B cell (primary cell): ENCODE measurements around the gene MSH5. TPM values are rescaled to one million over a fixed set of nuclear protein-coding genes. Genes with fewer than 3 reads are reported as not detected.

Experiments
- ATAC-seq: fragments of 200-7000 bp; cut with Tn5 transposase; one replicate; pipeline ENCODE4 v1.10.0; 2021; ENCODE audit warnings: low read depth, mild to moderate bottlenecking, moderate number of reproducible peaks, moderate library complexity
- CTCF ChIA-PET: fragments of 350-600 bp; sonication (Branson Sonifier 250); formaldehyde crosslinking; loops from one replicate; lab custom pipeline; 2021; ENCODE audit warnings: antibody characterized with exemption, inconsistent platforms; lab: Charles Lee
- POLR2A ChIA-PET: fragments of 350-600 bp; sonication (Branson Sonifier 250); formaldehyde crosslinking; loops from one replicate; lab custom pipeline; 2021; ENCODE audit warnings: antibody characterized with exemption; lab: Charles Lee
- DNase-seq: peaks from one replicate; pipeline ENCODE4 v3.0.0; 2013
- H2AFZ ChIP-seq: 2 replicates; pipeline ENCODE4 v1.6.1; 2012; ENCODE audit warnings: mild to moderate bottlenecking, low read depth, low read length; ENCODE audit not compliant: insufficient read depth, poor library complexity, severe bottlenecking
- H3K27ac ChIP-seq, 2 donors: 1 replicate in 1 of 2; 2 replicates in 1 of 2; pipeline ENCODE4 v1.5.1; 2012 to 2013; ENCODE audit warnings: low read length in 2 of 2, mild to moderate bottlenecking in 2 of 2, moderate library complexity in 1 of 2
- H3K27me3 ChIP-seq, 4 experiments: fragments of 200-600 bp in 1 of 4; sonication (generic) in 1 of 4; replicated peaks in 1 of 4; 1 replicate in 2 of 4; 2 replicates in 2 of 4; pipeline versions ENCODE4 v1.6.1 to v1.7.0; 2013 to 2016; ENCODE audit warnings: low read length in 3 of 4, mild to moderate bottlenecking in 2 of 4, mixed read lengths in 1 of 4, moderate library complexity in 1 of 4; ENCODE audit not compliant: insufficient read depth in 4 of 4, control insufficient read depth in 3 of 4; ENCODE audit errors: control extremely low read depth in 1 of 4
- H3K36me3 ChIP-seq, 2 experiments: replicated peaks in 1 of 2; 1 replicate in 1 of 2; 2 replicates in 1 of 2; pipeline versions ENCODE4 v1.6.1 to v1.7.1; 2013; ENCODE audit warnings: low read length in 1 of 2; ENCODE audit not compliant: insufficient read depth in 2 of 2, control insufficient read depth in 1 of 2; ENCODE audit errors: control extremely low read depth in 1 of 2, extremely low read depth in 1 of 2
- H3K4me1 ChIP-seq, 2 donors: fragments of 200-600 bp in 1 of 2; sonication (generic) in 1 of 2; 1 replicate in 1 of 2; 2 replicates in 1 of 2; pipeline versions ENCODE4 v1.5.1 to v1.6.1; 2013 to 2017; ENCODE audit warnings: low read length in 2 of 2; ENCODE audit not compliant: control insufficient read depth in 2 of 2, insufficient read depth in 2 of 2
- H3K4me2 ChIP-seq: replicated peaks from 2 replicates; pipeline ENCODE3; 2012; ENCODE audit warnings: mild to moderate bottlenecking, low read depth, low read length; ENCODE audit not compliant: poor library complexity, severe bottlenecking
- H3K4me3 ChIP-seq, 5 experiments: fragments of 200-600 bp in 1 of 5; sonication (generic) in 1 of 5; 1 replicate in 3 of 5; 2 replicates in 2 of 5; pipeline versions ENCODE4 v1.5.1 to v1.7.0; 2011 to 2016; ENCODE audit warnings: low read length in 4 of 5, mild to moderate bottlenecking in 4 of 5, low read depth in 2 of 5, control low read depth in 1 of 5, moderate library complexity in 1 of 5; ENCODE audit not compliant: insufficient read depth in 1 of 5; ENCODE audit errors: control extremely low read depth in 1 of 5, extremely low read depth in 1 of 5
- H3K79me2 ChIP-seq: fragments of 200-600 bp; sonication (generic); one replicate; pipeline ENCODE4 v1.6.0; 2016; ENCODE audit warnings: low read length; ENCODE audit not compliant: control insufficient read depth, insufficient read depth
- H3K9ac ChIP-seq: fragments of 200-600 bp; sonication (generic); 2 replicates; pipeline ENCODE4 v1.6.1; 2017; ENCODE audit warnings: mild to moderate bottlenecking, low read length, moderate library complexity
- H3K9me3 ChIP-seq, 3 donors: one replicate each; pipeline versions ENCODE4 v1.6.1 to v1.7.1; 2013; ENCODE audit warnings: low read length in 2 of 3; ENCODE audit not compliant: control insufficient read depth in 2 of 3, insufficient read depth in 1 of 3; ENCODE audit errors: control extremely low read depth in 1 of 3
- H4K20me1 ChIP-seq: 2 replicates; pipeline ENCODE4 v1.6.0; 2012; ENCODE audit warnings: mild to moderate bottlenecking, low read length; ENCODE audit not compliant: insufficient read depth, control insufficient read depth, poor library complexity, severe bottlenecking
- H3K27ac Mint-ChIP-seq: one replicate; pipeline ENCODE4 v1.8.0; 2021; ENCODE audit warnings: mixed read lengths
- H3K27me3 Mint-ChIP-seq: one replicate; pipeline ENCODE4 v1.8.0; 2021; ENCODE audit warnings: mixed read lengths
- H3K4me1 Mint-ChIP-seq: one replicate; pipeline ENCODE4 v1.8.0; 2021; ENCODE audit warnings: mixed read lengths
- H3K4me3 Mint-ChIP-seq: one replicate; pipeline ENCODE4 v1.8.0; 2021; ENCODE audit warnings: mixed read lengths
- H3K9me3 Mint-ChIP-seq: one replicate; pipeline ENCODE4 v1.8.0; 2022; ENCODE audit warnings: mixed read lengths; ENCODE audit not compliant: insufficient read depth
- EZH2 ChIP-seq: IDR thresholded peaks from 2 replicates; pipeline ENCODE4 v1.6.1; 2012; ENCODE audit warnings: borderline replicate concordance, low read depth, mild to moderate bottlenecking, moderate library complexity, low read length; ENCODE audit not compliant: insufficient read depth, poor library complexity, severe bottlenecking
- WGBS: methylation state at CpG from one replicate; pipeline ENCODE4 v1.1.5; 2013; ENCODE audit warnings: missing lambda C conversion rate; ENCODE audit not compliant: insufficient coverage; 5-methylcytosine and 5-hydroxymethylcytosine counted together
- intact Hi-C: fragments of 100-400 bp; cut with micrococcal nuclease; formaldehyde crosslinking; loops from one replicate; pipeline ENCODE4 v1.10.0; 2022
- polyA plus RNA-seq: library from polyadenylated mRNA; depleted of rRNA; stranded (reverse); fragments of >200 nt; gene quantifications from 2 replicates; pipeline ENCODE4 v1.2.3, GENCODE V29; 2012
- total RNA-seq, 2 donors: library from RNA; stranded (reverse); fragments of 120-200 nt in 1 of 2; gene quantifications; 1 replicate in 1 of 2; 2 replicates in 1 of 2; pipeline versions ENCODE4 v1.2.3 to v1.2.4, GENCODE V29; 2013 to 2022
- TF ChIP-seq, protein P1 (sequence below): fragments of 200-600 bp; IDR thresholded peaks from one replicate; pipeline ENCODE4 v1.8.0; 2022; ENCODE audit warnings: antibody characterized with exemption, mild to moderate bottlenecking

Gene MSH5
- total and polyA plus RNA-seq, 2 donors (not counting 1 experiment from before 2014, with no cell fraction given): 49.9 to 51.6 TPM

GRCh38 chr6:31740397-31741223 lies 805 bp downstream of the MSH5 start:
- peak overlapping the region; percentile 97 for H3K4me3 Mint-ChIP-seq
- peaks cover 54% of the 10 kb centered on the region for H3K4me1 Mint-ChIP-seq
- ChIA-PET CTCF (interaction anchor here (1.0 to 7.8 kb wide), 12 partner anchors 11 to 190 kb away, joined by 3 to 90 read pairs (median 5); partner anchors contain the start of genes DDAH2, LSM2, LY6G5C and VWA7), POLR2A (interaction anchor here (0.6 to 2.9 kb wide), 9 partner anchors 10 to 1973 kb away, joined by 3 to 20 read pairs (median 4); partner anchors contain the start of genes ABHD16A, DDAH2, HSPA1A and HSPA1L)
- H3K27me3 ChIP-seq: no peaks in the 10 kb centered on the region
- DNase-seq: no peak
- H3K36me3 ChIP-seq: peaks cover 0 to 4% of the 10 kb centered on the region in 2 experiments
- peak overlapping the region; percentile 91 for H3K27ac Mint-ChIP-seq
- peaks cover 33% of the 10 kb centered on the region for H3K79me2 ChIP-seq
- no peak for TF ChIP-seq EZH2
- TF ChIP-seq, protein P1, sequence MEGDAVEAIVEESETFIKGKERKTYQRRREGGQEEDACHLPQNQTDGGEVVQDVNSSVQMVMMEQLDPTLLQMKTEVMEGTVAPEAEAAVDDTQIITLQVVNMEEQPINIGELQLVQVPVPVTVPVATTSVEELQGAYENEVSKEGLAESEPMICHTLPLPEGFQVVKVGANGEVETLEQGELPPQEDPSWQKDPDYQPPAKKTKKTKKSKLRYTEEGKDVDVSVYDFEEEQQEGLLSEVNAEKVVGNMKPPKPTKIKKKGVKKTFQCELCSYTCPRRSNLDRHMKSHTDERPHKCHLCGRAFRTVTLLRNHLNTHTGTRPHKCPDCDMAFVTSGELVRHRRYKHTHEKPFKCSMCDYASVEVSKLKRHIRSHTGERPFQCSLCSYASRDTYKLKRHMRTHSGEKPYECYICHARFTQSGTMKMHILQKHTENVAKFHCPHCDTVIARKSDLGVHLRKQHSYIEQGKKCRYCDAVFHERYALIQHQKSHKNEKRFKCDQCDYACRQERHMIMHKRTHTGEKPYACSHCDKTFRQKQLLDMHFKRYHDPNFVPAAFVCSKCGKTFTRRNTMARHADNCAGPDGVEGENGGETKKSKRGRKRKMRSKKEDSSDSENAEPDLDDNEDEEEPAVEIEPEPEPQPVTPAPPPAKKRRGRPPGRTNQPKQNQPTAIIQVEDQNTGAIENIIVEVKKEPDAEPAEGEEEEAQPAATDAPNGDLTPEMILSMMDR: no peak
- peak overlapping the region; percentile 71 to 90 (median 81) for H3K4me3 ChIP-seq
- H3K27ac ChIP-seq: peak overlapping the region; percentile 40 to 96
- peaks cover 39 to 42% of the 10 kb centered on the region in 2 donors for H3K4me1 ChIP-seq
- peak overlapping the region; percentile 76 for H3K9ac ChIP-seq
- intact Hi-C loops: no loop called here
- H3K9me3 ChIP-seq: no peaks in the 10 kb centered on the region
- H4K20me1 ChIP-seq: no peaks in the 10 kb centered on the region
- H3K4me2 ChIP-seq: peak overlapping the region; percentile 100
- no peaks in the 10 kb centered on the region for H3K27me3 Mint-ChIP-seq
- ATAC-seq: peak; percentile 3
- peak overlapping the region; percentile 90 for H2AFZ ChIP-seq
- 2% methylated on average over 26 of the region's 29 CpGs for WGBS
- no peaks in the 10 kb centered on the region for H3K9me3 Mint-ChIP-seq

DNA sequence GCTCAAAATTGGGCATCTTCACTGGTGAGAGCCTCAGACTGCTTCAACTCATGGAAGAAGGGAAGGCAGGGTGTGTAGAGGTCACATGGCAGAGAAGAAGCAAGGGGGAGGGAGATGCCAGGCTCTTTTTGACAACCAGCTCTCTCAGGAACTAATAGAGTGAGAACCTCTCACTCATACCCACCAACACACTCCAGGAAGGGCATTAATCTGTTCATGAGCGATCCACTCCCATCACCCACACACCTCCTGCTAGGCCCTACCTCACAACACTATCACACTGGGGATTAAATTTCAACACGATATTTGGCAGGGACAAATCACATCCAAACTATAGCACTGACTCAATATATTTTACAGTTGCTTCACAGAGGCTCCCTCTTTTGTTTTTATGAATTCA lies 2.0 kb downstream of the MSH5 start:
- 100% methylated on average over 1 of the region's 2 CpGs for WGBS
- Mint-ChIP-seq H3K27me3 (no peaks in the 10 kb centered on the region), H3K9me3 (no peaks in the 10 kb centered on the region), H3K27ac (no peak overlapping the region), H3K4me3 (peak overlapping the region; percentile 97), H3K4me1 (peaks cover 44% of the 10 kb centered on the region)
- intact Hi-C loops: no loop called here
- Histone ChIP-seq H3K4me3 (no peak overlapping the region), H3K79me2 (peaks cover 21% of the 10 kb centered on the region), H2AFZ (no peak overlapping the region), H3K9ac (no peak overlapping the region), H3K9me3 (no peaks in the 10 kb centered on the region), H4K20me1 (no peaks in the 10 kb centered on the region), H3K27ac (no peak overlapping the region), H3K27me3 (no peaks in the 10 kb centered on the region), H3K4me1 (peaks cover 35% of the 10 kb centered on the region in 2 donors), H3K36me3 (peaks cover 0 to 4% of the 10 kb centered on the region in 2 experiments), H3K4me2 (no peak overlapping the region)
- CTCF ChIA-PET: interaction anchor here (1.0 to 7.8 kb wide), 5 partner anchors 13 to 48 kb away, joined by 4 to 90 read pairs (median 34); partner anchors contain the start of genes DDAH2 and VWA7
- no peak for DNase-seq
- no peak for TF ChIP-seq EZH2
- TF ChIP-seq, protein P1: no peak
- no peak for ATAC-seq
- POLR2A ChIA-PET: interaction anchor here (0.6 to 0.7 kb wide), 2 partner anchors 30 to 350 kb away, joined by 3 read pairs; no protein-coding TSS in a partner anchor
